Activated CD4-positive, alpha-beta T cell treated with anti-CD3 and anti-CD28 coated beads for 24 hours (primary cell): ENCODE data around the gene SMIM28.

ENCODE experiments used
- DNase-seq, 2 donors: peaks; one replicate each; pipeline ENCODE4 v3.0.0-alpha.2; 2020; ENCODE audit warnings: low read depth in 2 of 2

SMIM28 gene

DNA sequence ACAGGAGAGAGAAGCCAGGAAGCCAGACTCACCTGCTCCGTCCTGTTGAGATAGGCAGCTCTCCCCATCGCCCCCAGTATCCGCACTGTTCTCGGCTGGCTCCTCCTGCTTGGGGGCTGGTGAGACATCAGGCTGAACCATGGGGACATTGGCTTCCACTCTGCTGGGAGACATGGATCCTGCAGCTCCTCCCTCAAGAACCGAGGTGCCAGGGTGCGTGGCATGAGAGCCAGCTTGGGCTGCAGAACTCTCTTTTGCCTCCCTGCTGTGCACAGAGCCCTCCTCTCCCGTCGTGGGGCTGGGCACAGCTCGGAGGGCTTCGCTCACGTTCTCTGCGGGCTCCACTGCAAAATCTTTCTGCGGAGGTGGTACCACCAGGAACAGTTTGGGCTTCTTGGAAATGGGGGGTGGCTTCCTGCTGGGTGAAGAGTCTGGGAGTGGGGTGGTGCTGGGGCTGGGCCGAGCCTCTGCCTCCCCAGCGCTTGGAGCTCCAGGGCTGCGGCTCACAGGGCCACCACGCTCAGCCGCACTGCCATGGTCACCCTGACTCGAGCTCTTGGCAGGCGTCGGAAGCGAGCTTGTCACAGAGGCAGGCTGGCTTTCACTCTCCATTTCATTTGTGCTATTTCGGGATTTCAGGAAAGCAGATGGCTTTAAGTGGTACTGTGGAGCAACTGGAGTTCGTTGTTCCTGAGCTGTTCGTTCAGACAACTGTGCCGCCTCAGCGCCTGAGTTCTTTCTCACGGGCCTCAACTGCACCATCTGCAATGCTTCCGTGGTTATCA lies 52.8 kb downstream of the SMIM28 start:
- DNase-seq = no peak

- DNase-seq = no peak
Observed at GRCh38 chr6:138431256-138432062, 53.8 kb downstream of the SMIM28 start.

DNA sequence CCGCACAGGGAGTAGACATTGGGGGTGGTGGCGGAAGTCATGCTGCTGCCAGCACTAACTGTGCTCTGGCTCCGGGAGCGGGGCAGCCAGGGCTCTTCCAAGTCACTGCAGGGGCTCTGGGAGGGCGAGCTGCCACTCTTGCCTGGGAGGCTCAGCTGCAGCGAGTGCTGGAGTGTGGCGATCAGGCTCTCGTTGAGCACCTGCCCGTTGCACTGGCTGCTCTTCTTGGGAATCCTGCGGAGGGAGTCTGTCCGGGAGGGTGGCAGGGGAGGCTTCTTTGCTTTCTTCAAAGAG lies 54.3 kb downstream of the SMIM28 start:
- no peak for DNase-seq
